ENCODE results near the gene CLK2. TPM values are rescaled to one million over a fixed set of nuclear protein-coding genes. Genes with fewer than 3 reads are reported as not detected.

Gene CLK2
- total RNA-seq, 2 experiments from 2014 or later: 48.1 to 49.8 TPM

DNA sequence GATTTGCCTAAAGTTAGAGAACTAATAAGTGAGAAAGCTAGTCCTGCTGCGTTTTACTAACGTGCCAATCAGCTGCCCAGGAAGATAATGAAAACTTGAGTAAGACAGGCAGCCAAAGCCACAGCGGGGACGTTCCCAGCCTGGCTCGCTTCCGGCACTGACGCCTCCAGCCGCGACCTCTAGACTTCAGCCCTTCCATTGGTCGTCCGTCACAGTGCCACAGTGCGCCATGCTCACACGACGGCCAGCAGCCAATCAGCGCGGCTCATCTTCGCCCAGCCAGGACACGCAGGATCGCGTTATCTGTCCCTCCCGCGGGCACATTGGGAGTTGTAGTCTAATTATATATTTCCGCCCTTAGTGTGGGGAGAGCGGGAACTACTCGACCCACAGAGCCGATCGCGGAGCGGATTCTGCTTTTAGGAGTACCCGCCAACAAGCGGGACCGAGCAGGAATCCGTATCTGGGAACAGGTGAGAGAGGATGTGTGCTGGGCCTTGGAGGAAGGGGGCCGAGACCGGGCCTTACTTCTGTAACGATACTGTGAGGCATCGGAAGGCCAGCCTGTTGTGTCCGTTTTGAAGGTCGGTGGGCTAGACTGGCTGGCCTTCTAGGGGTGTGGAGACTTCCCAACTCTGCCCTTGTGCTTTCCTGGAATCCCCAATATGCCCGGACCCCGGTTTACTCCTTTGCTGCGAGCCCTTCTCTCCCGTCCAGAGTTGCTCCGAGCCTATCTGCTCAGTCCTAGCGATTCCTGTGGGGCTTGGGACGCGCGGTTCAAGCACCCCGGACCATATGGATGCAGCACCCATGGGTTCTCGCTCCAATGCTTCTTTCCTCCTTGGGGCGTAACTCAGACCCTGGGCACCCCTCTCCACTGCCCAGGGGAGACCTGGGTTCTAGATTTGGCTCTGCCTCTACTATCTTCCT, 35.5 kb upstream of the CLK2 start, which contains the start of gene FDPS:
Gene FDPS (plus strand): TSS at position 374 of the 930 bp plus-strand sequence. CDS start 924 bp downstream, outside the sequence.
- no peaks in the 10 kb centered on the region for H3K27me3 Mint-ChIP-seq
- CTCF ChIA-PET: interaction anchor here (1.3 to 1.6 kb wide), 4 partner anchors 15 to 60 kb away, joined by 3 to 15 read pairs (median 6); no protein-coding TSS in a partner anchor
- no peaks in the 10 kb centered on the region for H3K9me3 Mint-ChIP-seq
- Histone ChIP-seq H3K4me1 (ENCODE audit: insufficient read depth, low read length) (peaks cover 29% of the 10 kb centered on the region), H3K27me3 (ENCODE audit: control insufficient read depth in 1 of 2, insufficient read depth in 2 of 2, low read length in 2 of 2) (no peaks in the 10 kb centered on the region), H3K4me3 (ENCODE audit: low read length) (peak within 1 kb of the TSS; percentile 93), H3K27ac (ENCODE audit: low read depth in 1 of 2, low read length in 2 of 2) (peak within 1 kb of the TSS; percentile 92 to 95), H3K36me3 (ENCODE audit: insufficient read depth, low read length) (peaks cover 21% of the 10 kb centered on the region), H3K9me3 (ENCODE audit: control insufficient read depth in 1 of 2, insufficient read depth in 1 of 2, low read length in 2 of 2) (no peaks in the 10 kb centered on the region)
- H3K4me1 Mint-ChIP-seq (ENCODE audit: low read depth): peaks cover 28% of the 10 kb centered on the region
- POLR2A ChIA-PET: interaction anchor here (0.6 to 1.8 kb wide), 13 partner anchors 12 to 626 kb away, joined by 3 to 9 read pairs (median 4); partner anchors contain the start of genes CLK2, KHDC4, RUSC1 and SCAMP3
- peak within 1 kb of the TSS; percentile 94 for H3K4me3 Mint-ChIP-seq
- H3K27ac Mint-ChIP-seq: peak within 1 kb of the TSS; percentile 96
- ATAC-seq (ENCODE audit: poor library complexity) (peak; percentile 97), DNase-seq (peak; percentile 90 to 100 (median 94))
- TF ChIP-seq, protein P1, sequence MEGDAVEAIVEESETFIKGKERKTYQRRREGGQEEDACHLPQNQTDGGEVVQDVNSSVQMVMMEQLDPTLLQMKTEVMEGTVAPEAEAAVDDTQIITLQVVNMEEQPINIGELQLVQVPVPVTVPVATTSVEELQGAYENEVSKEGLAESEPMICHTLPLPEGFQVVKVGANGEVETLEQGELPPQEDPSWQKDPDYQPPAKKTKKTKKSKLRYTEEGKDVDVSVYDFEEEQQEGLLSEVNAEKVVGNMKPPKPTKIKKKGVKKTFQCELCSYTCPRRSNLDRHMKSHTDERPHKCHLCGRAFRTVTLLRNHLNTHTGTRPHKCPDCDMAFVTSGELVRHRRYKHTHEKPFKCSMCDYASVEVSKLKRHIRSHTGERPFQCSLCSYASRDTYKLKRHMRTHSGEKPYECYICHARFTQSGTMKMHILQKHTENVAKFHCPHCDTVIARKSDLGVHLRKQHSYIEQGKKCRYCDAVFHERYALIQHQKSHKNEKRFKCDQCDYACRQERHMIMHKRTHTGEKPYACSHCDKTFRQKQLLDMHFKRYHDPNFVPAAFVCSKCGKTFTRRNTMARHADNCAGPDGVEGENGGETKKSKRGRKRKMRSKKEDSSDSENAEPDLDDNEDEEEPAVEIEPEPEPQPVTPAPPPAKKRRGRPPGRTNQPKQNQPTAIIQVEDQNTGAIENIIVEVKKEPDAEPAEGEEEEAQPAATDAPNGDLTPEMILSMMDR (IDR thresholded peaks at IDR 0.05): no peak
- intact Hi-C loops (cut with DNase I, micrococcal nuclease): loop anchor here (1.0 to 2.0 kb wide), 5 partner anchors 12 to 58 kb away; partner anchors contain the start of genes CLK2 (in 1 of the 2), RUSC1 (in 1 of the 2) and SCAMP3 (in 1 of the 2)
- H3K36me3 Mint-ChIP-seq (ENCODE audit: low read depth): peaks cover 33% of the 10 kb centered on the region

DNA sequence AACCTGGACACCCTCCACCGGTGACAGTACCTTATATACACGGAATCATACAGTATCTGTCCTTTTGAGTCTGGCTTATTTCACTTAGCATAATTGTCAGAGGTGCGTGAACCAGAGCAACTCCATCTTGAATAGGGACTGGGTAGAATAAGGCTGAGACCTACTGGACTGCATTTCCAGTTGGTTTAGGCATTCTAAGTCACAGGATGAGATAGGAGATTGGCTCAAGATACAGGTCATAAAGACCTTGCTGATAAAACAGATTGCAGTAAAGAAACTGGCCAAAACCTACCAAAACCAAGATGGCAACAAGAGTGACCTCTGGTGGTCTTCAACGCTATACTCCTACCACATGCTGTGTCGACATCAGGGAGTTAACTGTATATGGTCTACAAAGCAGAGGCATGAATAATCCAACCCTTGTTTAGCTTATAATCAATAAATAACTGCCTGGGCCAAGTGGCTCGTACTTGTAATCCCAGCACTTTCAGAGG, 34.0 kb upstream of the CLK2 start:
- no peak overlapping the region for H3K27ac ChIP-seq (ENCODE audit: low read depth in 1 of 2, low read length in 2 of 2)
- peak in 2 of 14 experiments; percentile 39 to 48 for DNase-seq

More for the DNA sequence above, 34.0 kb upstream of the CLK2 start:
- ChIA-PET POLR2A (interaction anchor here (1.5 to 1.8 kb wide), 4 partner anchors 15 to 56 kb away, joined by 5 to 9 read pairs (median 8); partner anchors contain the start of gene SCAMP3), CTCF (interaction anchor here (1.2 to 1.6 kb wide), 6 partner anchors 9 to 58 kb away, joined by 3 to 15 read pairs (median 4); no protein-coding TSS in a partner anchor)
- TF ChIP-seq, protein P1 (IDR thresholded peaks at IDR 0.05): no peak
- Histone ChIP-seq H3K4me3 (ENCODE audit: low read length) (no peak overlapping the region), H3K4me1 (ENCODE audit: insufficient read depth, low read length) (peaks cover 29% of the 10 kb centered on the region), H3K27me3 (ENCODE audit: control insufficient read depth in 1 of 2, insufficient read depth in 2 of 2, low read length in 2 of 2) (no peaks in the 10 kb centered on the region), H3K9me3 (ENCODE audit: control insufficient read depth in 1 of 2, insufficient read depth in 1 of 2, low read length in 2 of 2) (no peaks in the 10 kb centered on the region), H3K36me3 (ENCODE audit: insufficient read depth, low read length) (peaks cover 11% of the 10 kb centered on the region)
- peaks cover 28% of the 10 kb centered on the region for H3K4me1 Mint-ChIP-seq (ENCODE audit: low read depth)
- H3K27ac Mint-ChIP-seq: peak overlapping the region; percentile 96
- H3K4me3 Mint-ChIP-seq: peak overlapping the region; percentile 40
- ATAC-seq (ENCODE audit: poor library complexity): no peak
- intact Hi-C loops (cut with DNase I, micrococcal nuclease): loop anchor here in 1 of 2 experiments (2.0 kb wide), 1 partner anchor 28 kb away; no protein-coding TSS in a partner anchor
- H3K36me3 Mint-ChIP-seq (ENCODE audit: low read depth): peaks cover 22% of the 10 kb centered on the region
- H3K27me3 Mint-ChIP-seq: no peaks in the 10 kb centered on the region
- no peaks in the 10 kb centered on the region for H3K9me3 Mint-ChIP-seq

Data from CD4-positive, alpha-beta T cell (primary cell).